Activated T-helper 1 cell treated with anti-CD3 and anti-CD28 coated beads, Interleukin-12 subunit alpha, Interleukin-12 subunit beta, Interleukin-2, Interleukin-4 antibody, amounts not matched to agents 30 ng/mL and 10 ng/mL and 1 ng/mL, durations not matched to agents 14 hours and 24 hours and 36 hours (primary cell): Measurements from ENCODE around the gene VSIG8. TPM values are rescaled to one million over a fixed set of nuclear protein-coding genes. Genes with fewer than 3 reads are reported as not detected.
"Not testable (repeated sequence)": the region's sequence is repeated elsewhere in the genome, so short reads cannot be mapped to it uniquely, and the experiment has no call there.

Experiments
- DNase-seq: peaks from one replicate; pipeline ENCODE4 v3.0.0; 2021; ENCODE audit warnings: low spot score
- H3K27ac Mint-ChIP-seq: one replicate; pipeline ENCODE4 v1.8.0; 2021; ENCODE audit warnings: mild to moderate bottlenecking, mixed read lengths
- H3K27me3 Mint-ChIP-seq: one replicate; pipeline ENCODE4 v1.8.0; 2022; ENCODE audit warnings: mild to moderate bottlenecking, moderate library complexity, mixed read lengths; ENCODE audit not compliant: insufficient read depth
- H3K36me3 Mint-ChIP-seq: one replicate; pipeline ENCODE4 v1.8.0; 2021; ENCODE audit warnings: low read depth, mixed read lengths
- H3K4me1 Mint-ChIP-seq: one replicate; pipeline ENCODE4 v1.8.0; 2021; ENCODE audit warnings: low read depth, mixed read lengths
- H3K4me3 Mint-ChIP-seq: one replicate; pipeline ENCODE4 v1.8.0; 2021; ENCODE audit warnings: mild to moderate bottlenecking, moderate library complexity, mixed read lengths
- H3K9me3 Mint-ChIP-seq: one replicate; pipeline ENCODE4 v1.8.0; 2021; ENCODE audit warnings: mixed read lengths
- intact Hi-C: fragments of 100-400 bp; cut with micrococcal nuclease; formaldehyde crosslinking; loops from one replicate; pipeline ENCODE4 v1.15.1; 2024
- total RNA-seq: library from RNA; stranded (reverse); gene quantifications from 2 replicates; pipeline ENCODE4 v1.2.3, GENCODE V29; 2022

The VSIG8 gene, protein sequence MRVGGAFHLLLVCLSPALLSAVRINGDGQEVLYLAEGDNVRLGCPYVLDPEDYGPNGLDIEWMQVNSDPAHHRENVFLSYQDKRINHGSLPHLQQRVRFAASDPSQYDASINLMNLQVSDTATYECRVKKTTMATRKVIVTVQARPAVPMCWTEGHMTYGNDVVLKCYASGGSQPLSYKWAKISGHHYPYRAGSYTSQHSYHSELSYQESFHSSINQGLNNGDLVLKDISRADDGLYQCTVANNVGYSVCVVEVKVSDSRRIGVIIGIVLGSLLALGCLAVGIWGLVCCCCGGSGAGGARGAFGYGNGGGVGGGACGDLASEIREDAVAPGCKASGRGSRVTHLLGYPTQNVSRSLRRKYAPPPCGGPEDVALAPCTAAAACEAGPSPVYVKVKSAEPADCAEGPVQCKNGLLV
- total RNA-seq = not detected in 2 replicates

DNA sequence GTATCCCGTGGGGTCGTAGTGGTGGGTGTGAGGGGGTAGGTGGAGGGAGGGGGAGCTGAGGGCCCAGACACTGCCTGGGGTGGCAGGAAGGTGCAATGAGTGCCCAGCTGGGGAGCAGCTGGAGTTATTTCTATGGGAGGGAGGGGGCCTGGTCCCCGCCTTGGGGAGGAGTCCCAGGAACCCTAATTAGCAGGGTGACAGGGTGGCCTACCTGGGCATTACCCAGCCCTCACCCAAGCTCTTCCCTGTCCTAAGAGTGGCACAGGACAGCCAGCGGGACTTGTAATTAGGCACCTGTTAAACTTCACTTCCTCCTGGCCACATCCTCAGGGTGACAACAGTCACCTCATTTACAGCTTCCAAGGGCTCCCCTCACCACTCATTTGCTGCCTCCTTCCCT lies at the start of gene VSIG8:
VSIG8 (minus strand) TSS at position 101 of the 400 bp plus-strand sequence. CDS start 136 bp downstream, outside the sequence.
- Mint-ChIP-seq H3K4me1 (peaks cover 12% of the 10 kb centered on the region), H3K36me3 (no peaks in the 10 kb centered on the region), H3K9me3 (no peaks in the 10 kb centered on the region), H3K4me3 (no peak within 1 kb of the TSS), H3K27me3 (peaks cover 18% of the 10 kb centered on the region), H3K27ac (no peak within 1 kb of the TSS)
- intact Hi-C loops = no loop called here
- no peak for DNase-seq

DNA sequence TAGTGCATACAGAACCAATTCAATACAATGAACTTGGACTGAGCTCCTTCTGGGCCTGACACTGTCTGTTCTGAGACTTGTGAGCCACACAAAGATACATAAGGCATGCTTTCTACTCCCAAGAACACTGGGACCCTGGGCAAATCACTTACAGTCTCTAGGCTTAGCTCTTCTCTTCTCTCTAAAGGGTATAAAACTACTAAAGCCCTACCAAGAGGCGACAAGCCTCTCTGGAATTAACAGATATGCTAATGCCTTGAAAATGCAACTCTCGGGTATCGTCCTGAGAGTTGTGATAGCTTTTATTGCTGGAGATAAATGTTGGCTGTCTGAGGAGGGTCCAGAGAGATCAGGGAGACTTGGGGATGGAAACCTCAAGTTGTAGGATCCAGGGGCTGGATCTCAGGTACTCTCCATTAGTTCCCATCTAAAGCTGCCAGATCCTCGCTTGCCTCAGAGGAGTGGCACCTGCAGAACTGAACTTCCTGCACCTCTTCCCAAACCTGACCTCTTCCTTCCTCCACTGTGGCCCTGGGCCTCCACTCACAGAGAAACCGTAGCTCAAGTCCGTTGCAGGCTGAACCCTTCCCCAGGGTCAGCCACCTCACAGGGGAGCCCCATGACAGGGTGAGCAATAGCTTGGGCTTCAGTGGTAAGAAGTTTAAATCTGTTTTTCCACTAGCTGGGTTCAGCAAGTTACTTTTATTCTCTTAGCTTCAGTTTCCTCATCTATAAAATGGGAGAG lies 49.0 kb upstream of the VSIG8 start:
- peak overlapping the region; percentile 31 for H3K4me3 Mint-ChIP-seq
- H3K27ac Mint-ChIP-seq = peak overlapping the region; percentile 86
- H3K36me3 Mint-ChIP-seq = peaks cover 23% of the 10 kb centered on the region
- H3K4me1 Mint-ChIP-seq = peaks cover 55% of the 10 kb centered on the region
- no peaks in the 10 kb centered on the region for H3K27me3 Mint-ChIP-seq
- no peak for DNase-seq
- intact Hi-C loops = no loop called here
- no peaks in the 10 kb centered on the region for H3K9me3 Mint-ChIP-seq

DNA sequence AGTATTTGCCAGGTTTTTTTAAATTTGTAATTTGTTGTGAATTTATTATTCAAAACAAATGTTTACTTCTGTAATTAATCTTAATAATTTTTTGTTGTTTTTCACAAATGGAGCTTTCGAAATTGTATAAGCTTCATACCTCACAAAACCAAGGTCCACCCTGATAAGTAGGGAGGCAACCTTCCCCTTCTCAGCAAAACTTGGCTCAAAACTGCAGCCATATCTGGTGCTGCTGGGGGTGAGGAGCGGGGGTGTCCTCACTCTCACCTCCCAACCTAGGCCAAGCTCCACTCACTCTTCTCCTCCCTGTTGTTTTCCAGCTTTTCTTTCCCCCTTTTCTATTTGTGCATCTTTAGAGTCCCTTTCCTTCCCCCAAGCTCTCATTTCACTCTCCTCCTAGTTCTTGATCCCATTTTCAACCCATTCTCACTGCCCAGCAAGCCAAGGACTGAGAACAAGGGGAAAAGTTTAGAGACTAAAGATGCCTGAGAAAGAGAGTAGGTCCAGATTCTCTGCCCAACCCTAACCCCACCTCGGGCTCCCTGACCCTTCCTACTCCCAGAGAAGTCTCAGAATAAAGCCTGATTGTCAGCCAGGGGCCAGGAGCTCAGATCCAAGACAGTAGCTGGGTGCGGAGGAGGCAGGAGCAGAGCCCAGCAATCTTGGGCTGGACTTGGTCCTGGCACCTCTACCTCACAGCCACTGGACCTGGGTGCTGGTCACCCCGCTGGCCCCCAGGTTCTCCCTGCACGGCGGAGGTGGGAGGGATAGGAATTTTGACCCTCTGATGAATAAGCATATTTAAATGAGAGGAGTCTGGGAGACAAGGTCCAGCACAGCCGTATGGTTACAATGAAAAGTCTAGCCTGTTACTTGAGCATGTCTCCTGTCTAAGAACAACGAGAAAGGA lies 45.8 kb upstream of the VSIG8 start:
- Mint-ChIP-seq H3K27me3 (peaks cover 5% of the 10 kb centered on the region), H3K9me3 (no peaks in the 10 kb centered on the region), H3K4me3 (no peak overlapping the region), H3K27ac (no peak overlapping the region), H3K4me1 (peaks cover 41% of the 10 kb centered on the region), H3K36me3 (peaks cover 5% of the 10 kb centered on the region)
- intact Hi-C loops = no loop called here
- no peak for DNase-seq

DNA sequence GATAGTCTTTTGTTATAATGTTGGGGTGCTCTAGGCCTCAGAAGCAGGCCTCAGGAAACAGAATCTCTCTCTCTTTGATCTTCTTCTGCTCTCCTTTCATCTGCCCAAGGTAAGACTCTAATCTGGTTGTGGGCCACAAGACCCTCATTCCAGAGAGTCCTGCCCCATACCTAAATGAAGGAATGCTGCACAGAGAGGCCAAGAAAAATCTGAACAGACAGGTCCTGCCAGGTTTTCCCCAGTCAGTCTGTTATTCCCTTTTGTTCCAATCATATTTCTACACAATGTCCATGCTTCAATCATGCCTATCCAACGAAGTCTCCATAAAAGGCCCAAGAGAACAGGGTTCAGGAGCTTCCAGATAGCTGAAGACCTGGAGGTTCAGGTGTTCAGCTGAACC lies 44.5 kb upstream of the VSIG8 start:
- no peak overlapping the region for H3K27ac Mint-ChIP-seq

DNA sequence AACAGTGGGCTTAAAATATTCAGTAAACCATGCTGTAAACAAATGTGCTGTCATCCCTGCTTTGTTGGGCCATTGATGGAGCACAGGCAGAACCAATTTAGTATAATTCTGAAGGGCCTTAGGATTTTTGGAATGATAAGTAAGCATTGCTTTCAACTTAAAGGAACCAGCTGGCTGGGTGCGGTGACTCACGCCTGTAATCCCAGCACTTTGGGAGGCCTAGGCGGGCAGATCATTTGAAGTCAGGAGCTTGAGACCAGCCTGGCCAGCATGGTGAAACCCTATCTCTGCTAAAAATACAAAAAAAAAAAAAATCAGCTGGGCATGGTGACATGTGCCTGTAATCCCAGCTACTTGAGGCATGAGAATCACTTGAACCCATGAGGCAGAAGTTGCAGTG lies 41.6 kb upstream of the VSIG8 start:
- H3K9me3 Mint-ChIP-seq, H3K4me1 Mint-ChIP-seq, intact Hi-C loops, H3K27ac Mint-ChIP-seq, H3K36me3 Mint-ChIP-seq, H3K27me3 Mint-ChIP-seq, H3K4me3 Mint-ChIP-seq, DNase-seq: not testable (repeated sequence)

More for the DNA sequence above, 44.5 kb upstream of the VSIG8 start:
- DNase-seq = no peak
- intact Hi-C loops = no loop called here
- Mint-ChIP-seq H3K4me1 (peaks cover 28% of the 10 kb centered on the region), H3K4me3 (no peak overlapping the region), H3K36me3 (peaks cover 2% of the 10 kb centered on the region), H3K27me3 (peaks cover 6% of the 10 kb centered on the region), H3K9me3 (no peaks in the 10 kb centered on the region)

DNA sequence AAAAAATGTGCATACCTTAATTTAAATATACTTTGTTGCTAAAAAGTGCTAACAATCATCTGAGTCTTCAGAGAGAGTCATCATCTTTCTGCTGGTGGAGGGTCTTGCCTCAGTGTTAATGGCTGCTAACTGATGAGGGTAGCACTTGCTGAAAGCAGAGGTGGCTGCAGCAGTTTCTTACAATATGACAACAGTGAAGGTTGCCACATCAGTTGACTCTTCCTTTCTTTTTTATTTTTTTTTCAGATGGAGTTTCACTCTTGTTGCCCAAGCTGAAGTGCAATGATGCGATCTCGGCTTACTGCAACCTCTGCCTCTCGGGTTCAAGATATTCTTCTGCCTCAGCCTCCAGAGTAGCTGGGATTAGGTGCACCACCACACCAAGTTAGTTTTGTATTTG lies 40.1 kb upstream of the VSIG8 start:
- peaks cover 2% of the 10 kb centered on the region for H3K36me3 Mint-ChIP-seq
- intact Hi-C loops = no loop called here
- H3K27ac Mint-ChIP-seq = no peak overlapping the region
- H3K27me3 Mint-ChIP-seq = peaks cover 8% of the 10 kb centered on the region
- no peak for DNase-seq
- peaks cover 9% of the 10 kb centered on the region for H3K4me1 Mint-ChIP-seq
- H3K9me3 Mint-ChIP-seq = no peaks in the 10 kb centered on the region
- H3K4me3 Mint-ChIP-seq = no peak overlapping the region

DNA sequence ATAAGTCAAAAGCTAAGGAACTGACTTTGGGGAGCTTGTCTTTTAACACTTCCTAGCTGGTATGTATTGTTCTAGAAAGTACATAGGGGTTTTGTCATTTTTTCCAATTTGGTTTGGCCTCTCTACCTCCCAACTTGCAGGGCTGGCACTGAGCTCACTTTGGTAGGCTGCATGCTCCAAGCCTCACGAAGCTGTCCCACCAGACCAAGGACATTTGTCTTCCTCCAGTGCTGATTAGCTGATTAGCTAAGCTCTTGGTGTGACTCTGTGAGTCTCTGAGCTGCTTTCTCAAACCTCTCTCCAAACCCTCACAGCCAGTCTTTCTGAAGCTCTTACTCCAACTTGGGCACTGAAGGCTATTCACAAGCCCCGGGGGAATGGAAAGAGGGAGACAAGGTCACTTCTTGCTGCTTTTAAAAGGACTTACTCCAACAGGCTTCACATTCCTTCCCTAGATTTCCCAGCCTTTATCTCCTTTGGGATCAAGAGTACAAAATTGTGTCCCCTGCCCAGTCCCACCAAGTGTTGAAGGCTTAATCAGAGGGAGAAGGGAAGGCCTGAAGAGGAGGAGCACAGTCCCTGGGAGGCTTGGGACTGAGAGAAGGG lies 38.4 kb upstream of the VSIG8 start:
- DNase-seq = no peak
- H3K9me3 Mint-ChIP-seq = no peaks in the 10 kb centered on the region
- H3K36me3 Mint-ChIP-seq = no peaks in the 10 kb centered on the region
- intact Hi-C loops = no loop called here
- H3K4me1 Mint-ChIP-seq = peaks cover 9% of the 10 kb centered on the region
- peaks cover 14% of the 10 kb centered on the region for H3K27me3 Mint-ChIP-seq
- H3K4me3 Mint-ChIP-seq = no peak overlapping the region
- H3K27ac Mint-ChIP-seq = no peak overlapping the region

DNA sequence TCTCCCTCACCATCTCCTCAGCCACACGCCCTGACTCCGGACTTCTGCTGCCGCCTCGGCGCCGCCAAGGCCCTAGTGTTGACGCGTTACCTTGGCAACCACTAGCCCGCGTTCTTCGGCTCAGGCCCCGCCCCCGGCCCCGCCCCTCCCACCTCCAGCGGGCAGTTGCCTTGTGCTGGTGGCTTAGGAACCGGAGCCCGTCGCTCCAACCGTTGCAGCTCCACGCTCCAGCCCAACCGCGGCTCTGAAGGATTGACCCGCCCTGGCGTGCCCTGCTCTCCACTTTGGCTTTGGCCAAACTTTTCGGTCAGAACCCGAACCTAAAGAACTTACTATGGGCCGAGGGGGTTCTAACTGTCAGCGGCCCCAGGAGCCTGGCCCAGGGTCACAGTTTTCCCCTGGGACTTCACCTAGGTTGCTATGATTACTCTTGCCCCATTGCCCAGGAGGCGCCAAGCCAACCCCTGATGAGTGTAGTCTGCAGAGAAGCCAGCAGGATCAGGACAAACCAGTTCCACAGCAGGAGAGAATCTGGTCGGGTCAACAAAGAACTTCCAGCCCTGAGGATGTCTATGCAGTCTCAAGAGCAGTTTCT lies 37.7 kb upstream of the VSIG8 start, which contains the start of gene CFAP45:
CFAP45 (minus strand) TSS at position 80 of the 595 bp plus-strand sequence; CDS start at position 13, 67 bp downstream.
- H3K27ac Mint-ChIP-seq = peak within 1 kb of the TSS; percentile 55
- intact Hi-C loops = no loop called here
- H3K36me3 Mint-ChIP-seq = no peaks in the 10 kb centered on the region
- no peak within 1 kb of the TSS for H3K4me3 Mint-ChIP-seq
- H3K27me3 Mint-ChIP-seq = peaks cover 16% of the 10 kb centered on the region
- H3K4me1 Mint-ChIP-seq = peaks cover 9% of the 10 kb centered on the region
- no peaks in the 10 kb centered on the region for H3K9me3 Mint-ChIP-seq
- DNase-seq = no peak

DNA sequence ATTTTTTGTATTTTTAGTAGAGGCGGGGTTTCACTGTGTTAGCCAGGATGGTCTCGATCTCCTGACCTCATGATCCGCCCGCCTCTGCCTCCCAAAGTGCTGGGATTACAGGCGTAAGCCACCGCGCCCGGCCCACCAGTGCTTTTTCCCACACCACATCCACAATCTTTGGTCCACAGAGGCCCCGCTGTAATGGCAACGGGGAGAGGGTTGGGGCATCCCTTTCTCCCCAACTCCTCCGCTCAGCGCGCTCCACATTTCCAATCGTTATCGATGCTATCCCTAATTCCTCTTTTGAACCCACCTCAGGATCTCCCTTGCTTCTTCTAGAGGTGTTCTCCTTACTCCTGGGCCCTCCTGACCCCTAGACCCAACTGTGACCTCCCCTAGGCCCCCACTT lies 37.2 kb upstream of the VSIG8 start:
- H3K4me3 Mint-ChIP-seq, DNase-seq, intact Hi-C loops, H3K36me3 Mint-ChIP-seq, H3K4me1 Mint-ChIP-seq, H3K9me3 Mint-ChIP-seq: not testable (repeated sequence)
- Mint-ChIP-seq H3K27ac (peak overlapping the region; percentile 55), H3K27me3 (peaks cover 19% of the 10 kb centered on the region)

DNA sequence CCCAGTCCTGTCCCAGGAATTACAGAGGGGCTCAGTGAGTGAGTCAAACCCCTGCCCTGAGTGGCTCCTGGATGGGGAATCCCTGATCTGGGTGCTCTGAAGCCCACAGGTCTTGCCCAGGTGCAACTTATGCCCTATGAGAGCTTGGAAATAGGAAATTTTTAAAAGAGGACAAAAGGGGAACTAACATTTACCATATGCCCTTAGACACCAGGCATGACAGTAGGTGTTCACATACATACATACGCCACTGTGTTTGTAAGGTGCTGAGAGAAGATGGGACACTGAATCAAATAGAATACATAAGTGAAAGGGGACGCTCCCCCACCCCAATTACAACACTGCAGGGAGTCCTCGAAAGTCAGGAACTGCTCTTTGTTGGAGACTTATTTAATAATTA lies 36.1 kb upstream of the VSIG8 start:
- H3K4me1 Mint-ChIP-seq = peaks cover 9% of the 10 kb centered on the region
- H3K36me3 Mint-ChIP-seq = no peaks in the 10 kb centered on the region
- no peak overlapping the region for H3K4me3 Mint-ChIP-seq
- no peak for DNase-seq
- H3K9me3 Mint-ChIP-seq = no peaks in the 10 kb centered on the region
- H3K27ac Mint-ChIP-seq = no peak overlapping the region
- intact Hi-C loops = no loop called here
- peaks cover 17% of the 10 kb centered on the region for H3K27me3 Mint-ChIP-seq

DNA sequence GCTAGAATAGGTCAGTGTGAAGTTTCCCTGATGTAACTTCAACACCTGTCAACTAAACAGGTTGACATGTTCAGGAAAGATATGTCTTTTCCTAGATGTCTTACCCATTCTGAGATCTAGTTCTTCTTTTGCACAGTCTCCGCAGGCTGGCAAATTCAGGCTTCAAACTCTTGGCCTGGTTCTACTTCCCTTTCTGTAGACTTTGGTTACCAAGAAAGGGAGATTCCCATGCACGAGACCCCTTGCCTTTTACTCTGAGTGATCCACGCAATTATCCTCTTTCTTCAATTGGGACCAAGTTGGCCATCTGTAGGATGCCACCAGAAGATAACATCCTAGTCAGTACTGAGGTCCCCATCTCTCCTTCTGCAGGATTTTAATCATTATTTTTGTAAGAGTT lies 35.5 kb upstream of the VSIG8 start:
- no peak overlapping the region for H3K4me3 Mint-ChIP-seq
- no peaks in the 10 kb centered on the region for H3K36me3 Mint-ChIP-seq
- DNase-seq = no peak
- no peak overlapping the region for H3K27ac Mint-ChIP-seq
- H3K27me3 Mint-ChIP-seq = peaks cover 15% of the 10 kb centered on the region
- no peaks in the 10 kb centered on the region for H3K9me3 Mint-ChIP-seq
- H3K4me1 Mint-ChIP-seq = peaks cover 9% of the 10 kb centered on the region
- intact Hi-C loops = no loop called here

DNA sequence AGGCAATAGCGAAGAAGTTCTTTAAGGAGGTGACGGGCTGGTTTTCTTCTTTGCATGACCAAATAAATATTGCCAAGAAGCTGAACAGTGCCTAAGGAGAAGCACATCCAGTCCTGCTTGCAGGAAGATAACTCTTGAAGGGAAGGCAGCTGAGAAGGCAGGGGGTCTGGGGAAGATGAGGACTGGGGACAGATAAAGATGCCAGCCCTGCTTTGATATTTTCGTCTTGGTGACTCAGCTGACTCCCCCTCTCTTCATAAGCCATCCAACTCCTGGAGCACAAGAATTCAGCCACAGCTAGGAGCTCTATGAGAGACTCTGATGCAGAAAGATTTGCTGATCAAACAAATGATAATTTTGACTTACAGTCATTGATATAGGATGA lies 34.1 kb upstream of the VSIG8 start:
- peaks cover 15% of the 10 kb centered on the region for H3K27me3 Mint-ChIP-seq
- H3K4me3 Mint-ChIP-seq = no peak overlapping the region
- H3K9me3 Mint-ChIP-seq = no peaks in the 10 kb centered on the region
- no peak for DNase-seq
- H3K4me1 Mint-ChIP-seq = peaks cover 11% of the 10 kb centered on the region
- H3K36me3 Mint-ChIP-seq = no peaks in the 10 kb centered on the region
- intact Hi-C loops = no loop called here
- H3K27ac Mint-ChIP-seq = no peak overlapping the region
